Rectal smooth muscle tissue (tissue), 1 donor: Measurements from ENCODE around the gene SNX25.

Experiments used
- H3K27ac ChIP-seq: one replicate; pipeline ENCODE4 v1.7.0; 2013; ENCODE audit warnings: low read depth, low read length, inconsistent platforms
- H3K27me3 ChIP-seq: one replicate; pipeline ENCODE4 v1.7.0; 2013; ENCODE audit warnings: low read length; ENCODE audit not compliant: control insufficient read depth, insufficient read depth
- H3K36me3 ChIP-seq: one replicate; pipeline ENCODE4 v1.7.0; 2013; ENCODE audit warnings: low read length; ENCODE audit not compliant: control insufficient read depth, insufficient read depth
- H3K4me1 ChIP-seq: one replicate; pipeline ENCODE4 v1.7.0; 2013; ENCODE audit warnings: low read length; ENCODE audit not compliant: control insufficient read depth, insufficient read depth
- H3K4me3 ChIP-seq: one replicate; pipeline ENCODE4 v1.7.0; 2013; ENCODE audit warnings: low read length
- H3K9ac ChIP-seq: one replicate; pipeline ENCODE4 v1.7.0; 2013; ENCODE audit warnings: low read length

Gene SNX25

DNA sequence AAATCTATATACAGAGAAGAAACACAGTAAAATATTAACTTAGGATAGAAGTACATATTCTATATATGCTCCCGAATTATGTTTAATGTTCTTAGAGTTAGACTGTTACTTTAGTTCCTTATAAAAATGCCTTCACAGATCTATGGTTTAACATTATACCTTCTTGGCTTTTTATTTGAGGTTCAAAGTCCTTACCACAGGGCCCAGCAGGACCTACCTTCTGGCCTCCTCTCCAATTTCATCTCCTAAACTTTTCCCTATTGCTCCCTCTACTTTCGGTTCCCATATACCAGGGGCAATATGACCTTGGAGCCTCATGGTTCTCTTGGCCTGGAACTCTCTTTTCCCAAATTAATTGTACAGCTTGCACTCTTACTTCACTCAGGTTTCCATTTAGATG, 199.0 kb downstream of the SNX25 start:
- H3K36me3 ChIP-seq: peaks cover 7% of the 10 kb centered on the region
- no peaks in the 10 kb centered on the region for H3K4me1 ChIP-seq
- no peak overlapping the region for H3K4me3 ChIP-seq

DNA sequence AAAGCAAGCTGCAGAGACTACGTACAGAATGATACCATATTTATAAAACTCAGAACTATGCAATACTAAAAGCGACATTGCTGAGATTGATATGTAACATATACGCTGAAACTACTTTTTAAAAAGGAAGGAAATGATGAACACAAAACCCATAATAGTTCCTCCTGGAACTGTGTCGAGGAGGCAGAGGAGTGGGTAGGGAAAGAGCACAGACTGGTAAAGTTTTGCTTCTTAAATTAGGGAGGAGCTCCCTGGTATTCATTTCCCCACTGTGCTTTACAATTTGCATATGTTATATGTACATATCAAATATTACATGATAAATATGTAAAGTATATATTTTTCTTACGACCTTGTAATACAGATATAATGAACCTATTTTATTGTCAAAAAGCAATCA, 202.5 kb downstream of the SNX25 start:
- Histone ChIP-seq H3K36me3 (peaks cover 6% of the 10 kb centered on the region), H3K9ac (no peak overlapping the region), H3K4me3 (no peak overlapping the region), H3K27me3 (no peaks in the 10 kb centered on the region), H3K27ac (no peak overlapping the region), H3K4me1 (no peaks in the 10 kb centered on the region)

More for the DNA sequence above, 199.0 kb downstream of the SNX25 start:
- Histone ChIP-seq H3K9ac (no peak overlapping the region), H3K27me3 (no peaks in the 10 kb centered on the region), H3K27ac (no peak overlapping the region)

DNA sequence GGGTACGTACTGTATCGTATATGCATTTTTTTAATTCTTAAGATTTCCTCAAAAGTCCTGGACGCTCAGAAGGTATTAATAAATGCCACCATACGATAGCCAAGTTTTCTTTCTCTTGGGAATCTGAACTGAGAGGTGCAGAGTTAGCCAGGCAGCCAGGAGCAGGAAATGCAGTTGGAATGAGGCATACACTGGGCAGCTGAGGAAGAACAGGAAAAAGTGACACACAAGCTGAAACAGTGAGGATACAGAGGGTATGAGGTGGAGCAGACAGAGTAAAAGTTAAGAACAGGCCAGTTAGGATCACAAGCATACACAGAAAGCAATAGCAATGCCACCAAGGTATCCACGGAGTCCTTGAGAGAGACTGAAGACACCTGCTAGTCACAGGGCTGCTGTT, 203.0 kb downstream of the SNX25 start:
- no peak overlapping the region for H3K9ac ChIP-seq
- H3K4me3 ChIP-seq: no peak overlapping the region
- H3K36me3 ChIP-seq: peaks cover 7% of the 10 kb centered on the region
- H3K4me1 ChIP-seq: no peaks in the 10 kb centered on the region
- H3K27ac ChIP-seq: no peak overlapping the region
- no peaks in the 10 kb centered on the region for H3K27me3 ChIP-seq
